GM21737 (cell line): ENCODE data around the gene FJX1.
"Not testable (repeated sequence)": the region's sequence is repeated elsewhere in the genome, so short reads cannot be mapped to it uniquely, and the experiment has no call there.

Experiments used
- ATAC-seq: cut with Tn5 transposase; IDR thresholded peaks from one replicate; pipeline ENCODE4 v1.9.1; 2021; ENCODE audit warnings: mild to moderate bottlenecking, moderate library complexity; ENCODE audit not compliant: unreplicated experiment

Gene FJX1

DNA sequence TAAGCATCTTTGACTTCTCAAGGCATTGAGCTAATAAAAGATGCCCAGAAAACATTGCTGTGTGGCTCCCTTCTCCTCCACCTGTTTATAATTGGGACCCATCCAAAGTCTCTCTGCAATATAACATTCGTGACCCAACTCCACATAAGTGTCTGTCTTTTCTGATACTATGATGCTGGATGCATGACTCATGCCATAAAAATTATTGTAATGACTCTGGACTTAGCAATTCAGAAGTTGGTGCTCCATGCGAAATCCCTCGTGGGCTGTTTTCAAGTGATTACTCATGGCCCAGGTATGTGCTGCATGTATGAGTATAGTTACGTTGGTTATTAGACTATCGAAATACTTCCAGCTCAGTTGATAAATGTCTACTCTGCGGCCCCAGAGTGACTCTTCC lies 11.7 kb downstream of the FJX1 start:
- no peak for ATAC-seq

DNA sequence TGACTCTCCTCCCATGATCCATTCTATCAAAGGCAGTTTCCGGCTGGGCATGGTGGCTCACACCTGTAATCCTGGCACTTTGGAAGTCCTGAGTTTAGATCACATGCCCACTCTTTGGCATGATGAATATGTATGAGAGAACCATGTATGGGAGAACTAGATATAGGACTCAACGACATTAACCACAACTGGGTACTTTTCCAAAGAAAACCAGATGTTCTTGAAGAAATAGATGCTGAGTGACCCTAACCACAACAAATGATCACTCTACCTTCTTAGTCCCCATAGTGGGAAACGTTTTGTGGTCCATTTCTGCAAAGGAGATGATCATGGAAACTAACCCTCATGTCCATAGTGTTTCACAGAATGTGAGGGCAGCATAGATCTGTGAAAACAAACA lies 13.6 kb downstream of the FJX1 start:
- ATAC-seq, result no peak

DNA sequence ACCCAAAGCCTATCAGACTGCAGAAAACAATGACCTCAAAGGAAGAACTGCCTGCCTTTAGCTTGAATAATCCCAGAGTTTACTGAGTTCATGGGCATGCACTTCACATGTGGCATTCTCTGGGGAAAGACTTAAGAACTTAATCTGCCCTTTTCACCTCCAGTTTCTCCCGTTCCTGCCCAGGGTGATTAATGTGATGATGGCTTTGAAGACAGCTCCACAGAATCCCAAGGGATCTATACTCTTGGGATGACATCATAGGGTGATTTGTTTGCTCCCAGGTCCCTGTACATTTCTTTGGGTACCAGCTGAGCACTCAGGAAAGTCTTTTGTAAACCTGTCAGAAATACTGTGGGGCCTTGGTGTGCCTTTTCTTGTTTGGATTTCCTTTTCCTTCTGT lies 14.0 kb downstream of the FJX1 start:
- ATAC-seq, result no peak

DNA sequence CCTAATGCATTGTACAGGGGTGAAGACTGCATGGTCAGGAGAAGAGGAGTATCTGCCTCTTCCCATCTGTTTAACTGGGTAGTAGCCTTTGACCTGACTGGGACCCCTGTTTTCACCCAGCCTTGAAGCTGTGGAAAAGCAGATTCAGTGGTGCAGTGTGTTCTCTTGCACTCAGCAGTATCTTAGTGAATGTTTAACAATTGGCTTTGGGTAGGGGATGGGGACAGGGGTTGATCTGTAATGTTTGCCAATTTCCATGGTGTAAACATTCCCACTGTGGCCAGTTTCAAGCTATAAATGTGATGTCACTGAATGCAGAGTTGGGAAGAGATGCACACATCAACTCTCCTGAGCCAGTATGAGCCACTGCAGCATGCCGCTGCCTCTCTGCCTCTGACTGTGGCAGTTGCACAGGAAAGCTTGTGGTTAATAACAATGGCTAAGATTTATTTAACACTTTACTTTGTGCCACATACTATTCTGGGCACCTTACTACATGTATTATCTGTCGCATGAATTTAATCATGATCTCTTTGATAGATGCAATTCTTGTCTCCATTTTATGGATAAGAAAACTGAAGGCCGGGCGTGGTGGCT lies 15.7 kb downstream of the FJX1 start:
- no peak for ATAC-seq

DNA sequence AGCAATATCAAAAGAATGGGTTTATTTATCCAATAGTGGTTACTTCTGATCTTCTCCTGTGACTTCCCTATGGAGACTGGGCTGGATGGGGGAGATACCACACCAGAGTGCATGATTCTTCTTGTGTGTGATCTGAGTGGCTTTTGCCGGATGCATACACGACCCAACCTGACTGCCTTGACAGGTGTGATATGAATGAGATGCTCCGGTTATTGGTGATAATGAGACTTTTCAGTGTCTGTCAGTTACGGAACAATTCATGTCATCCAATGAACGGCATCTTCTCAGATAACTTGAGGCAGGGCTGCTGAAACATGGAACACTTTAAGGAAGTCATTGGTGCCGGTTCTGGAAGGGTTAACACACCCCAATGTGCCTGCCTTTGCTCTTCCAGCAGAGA lies 17.7 kb downstream of the FJX1 start:
- ATAC-seq, result no peak

DNA sequence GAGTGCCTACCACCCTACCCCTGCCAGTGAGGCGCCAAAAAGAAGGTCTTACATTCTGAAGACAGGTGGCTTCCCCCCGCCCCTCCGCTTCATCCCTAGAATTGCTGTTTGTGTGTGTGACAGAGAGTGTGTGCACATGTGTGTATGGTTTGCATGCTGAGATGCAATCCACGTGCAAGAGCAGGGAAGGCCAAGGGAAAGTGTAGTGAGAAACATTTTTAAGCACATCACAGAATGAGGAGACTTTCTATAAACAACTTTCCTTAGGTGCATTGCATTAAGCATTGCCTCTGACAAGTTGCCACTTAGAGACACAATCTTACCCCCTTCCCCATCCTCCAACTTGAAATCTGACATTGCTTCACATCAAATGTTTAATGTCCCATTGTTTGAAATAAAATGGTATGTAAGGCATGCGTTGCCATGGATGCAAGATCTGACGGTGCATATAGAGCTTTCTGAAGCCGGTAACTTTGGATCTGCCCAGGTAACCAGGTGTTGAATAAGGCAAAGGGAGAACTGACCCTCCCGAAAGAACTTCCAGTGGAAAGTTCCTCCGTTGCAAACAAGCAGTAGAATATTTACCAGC lies 21.4 kb downstream of the FJX1 start:
- ATAC-seq, result no peak

DNA sequence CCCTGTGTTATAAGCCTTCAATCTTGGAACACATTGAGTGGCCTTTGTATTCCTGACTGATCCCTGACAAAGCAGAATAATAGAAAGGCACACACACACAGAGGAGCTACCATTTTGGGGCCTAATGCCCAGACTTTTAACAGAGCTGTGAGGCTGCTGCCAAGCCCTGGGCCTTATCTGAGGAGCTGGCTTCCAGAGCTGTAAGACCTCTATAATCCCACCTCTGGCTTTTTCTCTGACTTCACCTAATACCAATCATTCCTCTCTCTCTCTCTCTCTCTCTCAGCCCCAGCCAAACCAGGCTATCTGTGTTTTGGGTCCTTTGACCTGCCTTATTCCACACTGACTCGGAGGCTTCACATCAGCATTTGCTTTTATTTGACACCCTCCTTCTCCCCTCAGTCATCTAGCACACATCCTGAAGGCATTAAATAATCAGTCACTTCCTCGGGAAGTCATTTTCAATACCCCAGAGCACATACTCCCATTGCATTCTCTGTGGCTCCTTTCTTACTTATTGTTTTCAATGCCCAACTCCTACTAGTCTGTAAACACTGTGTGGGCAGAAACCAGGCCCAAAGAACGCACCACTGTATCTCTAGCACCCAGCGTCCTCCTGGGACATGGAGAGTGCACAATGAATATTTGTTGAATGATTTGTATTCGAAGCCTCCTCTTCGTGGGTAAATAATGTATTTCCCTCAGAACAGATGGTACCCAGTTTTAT lies 23.1 kb downstream of the FJX1 start:
- ATAC-seq, result no peak

DNA sequence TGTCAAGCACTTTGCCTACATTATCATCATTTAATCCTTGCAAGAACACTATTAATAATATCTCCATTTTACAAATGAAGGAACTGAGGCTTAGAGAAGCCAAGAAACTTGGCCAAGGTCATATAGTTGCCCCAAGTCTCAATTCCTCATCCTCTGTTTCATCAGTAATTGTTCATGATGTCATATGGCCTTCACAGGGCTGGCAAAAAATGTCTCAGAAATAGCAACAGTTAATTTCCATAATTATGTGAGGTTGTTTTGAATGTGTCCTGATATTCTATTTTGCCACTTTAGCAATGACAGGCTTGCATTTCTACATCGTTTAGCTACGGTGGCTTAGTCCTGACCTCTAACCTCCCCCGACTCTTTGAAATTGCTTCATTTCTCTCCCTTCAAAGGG lies 23.7 kb downstream of the FJX1 start:
- no peak for ATAC-seq

DNA sequence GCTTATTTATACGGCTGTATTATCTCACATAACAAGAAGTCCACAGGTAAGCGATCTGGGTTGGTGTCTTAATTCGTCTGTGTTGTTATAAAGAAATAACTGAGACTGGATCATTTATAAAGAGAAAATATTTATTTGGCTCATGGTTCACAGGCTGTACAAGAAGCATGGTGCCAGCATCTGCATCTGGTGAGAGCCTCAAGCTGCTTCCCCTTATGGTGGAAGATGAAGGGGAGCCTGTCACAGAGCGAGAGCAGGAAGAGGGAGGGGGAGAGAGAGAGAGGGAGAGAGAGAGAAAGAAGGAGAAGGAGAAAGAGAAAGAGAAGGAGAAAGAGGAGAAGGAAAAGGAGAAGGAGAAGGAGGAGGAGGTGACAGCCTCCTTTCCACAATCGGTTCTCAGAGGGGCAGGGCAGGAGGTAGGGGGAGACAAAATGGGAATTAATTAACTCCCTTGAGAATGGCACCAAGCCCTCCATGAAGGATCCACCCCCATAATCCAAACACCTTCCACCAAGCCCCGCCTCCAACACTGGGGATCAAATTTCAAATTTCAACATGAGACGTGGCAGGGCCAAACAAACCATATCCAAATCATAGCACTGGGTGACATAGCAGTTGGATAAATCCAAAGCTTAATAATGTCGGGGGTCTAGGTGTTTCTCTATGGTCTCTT lies 29.3 kb downstream of the FJX1 start:
- no peak for ATAC-seq

DNA sequence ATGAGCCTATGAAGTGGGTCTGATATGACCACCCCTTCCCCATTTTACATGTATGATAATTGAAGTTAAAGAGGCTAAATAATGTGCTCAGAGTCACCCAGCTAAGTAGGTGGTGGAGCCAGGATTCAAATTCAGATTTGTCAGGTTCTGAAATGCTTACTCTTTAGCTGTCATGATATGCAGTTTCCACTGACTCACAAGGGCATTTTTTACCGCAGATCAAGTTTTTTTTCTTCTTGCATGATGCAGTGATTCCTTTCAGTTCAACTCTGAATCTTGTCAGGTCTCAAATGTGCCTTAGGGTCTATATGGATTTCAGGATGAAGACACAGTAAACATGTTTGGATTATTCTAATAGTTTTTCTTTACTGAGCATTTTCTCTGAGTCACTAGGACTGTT lies 31.7 kb downstream of the FJX1 start:
- ATAC-seq, result no peak

DNA sequence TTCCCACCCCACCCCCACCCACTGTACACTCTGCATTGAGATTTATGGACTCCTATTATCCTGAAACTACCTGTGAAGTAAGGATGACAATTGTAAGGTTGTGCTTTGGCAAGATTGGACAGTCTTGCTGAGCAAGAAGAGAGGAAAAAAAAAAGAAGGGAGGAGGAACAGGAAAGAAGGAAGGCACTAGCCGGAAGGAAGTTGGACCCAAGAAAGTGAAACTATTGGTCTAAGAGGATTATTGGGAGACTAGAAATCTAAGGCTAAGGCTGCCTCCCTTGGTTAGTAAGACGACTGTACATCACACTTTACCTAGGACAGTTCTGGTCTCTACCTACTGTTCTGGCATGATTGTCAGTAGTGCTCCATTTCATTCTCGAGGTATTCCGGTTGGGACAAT lies 32.2 kb downstream of the FJX1 start:
- ATAC-seq, result no peak

DNA sequence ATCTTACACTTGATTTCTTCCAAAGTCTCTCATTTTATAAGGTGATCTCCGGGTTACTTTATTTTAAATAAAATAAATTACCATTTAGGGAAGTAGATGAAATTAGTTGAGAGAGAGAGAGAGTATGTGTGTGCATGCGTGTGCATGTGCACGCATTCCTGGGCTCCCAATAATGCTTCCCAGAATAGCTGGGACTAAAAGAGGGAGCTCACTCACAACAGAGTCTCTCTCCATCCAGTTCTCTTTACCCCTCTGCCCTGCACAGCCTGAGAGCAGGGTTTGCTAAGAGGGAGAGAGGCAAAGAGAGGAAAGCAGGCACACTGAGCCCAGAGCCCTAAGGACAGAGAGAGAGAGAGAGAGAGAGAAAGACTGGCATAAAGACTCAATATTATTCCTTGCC lies 33.0 kb downstream of the FJX1 start:
- ATAC-seq, result no peak

DNA sequence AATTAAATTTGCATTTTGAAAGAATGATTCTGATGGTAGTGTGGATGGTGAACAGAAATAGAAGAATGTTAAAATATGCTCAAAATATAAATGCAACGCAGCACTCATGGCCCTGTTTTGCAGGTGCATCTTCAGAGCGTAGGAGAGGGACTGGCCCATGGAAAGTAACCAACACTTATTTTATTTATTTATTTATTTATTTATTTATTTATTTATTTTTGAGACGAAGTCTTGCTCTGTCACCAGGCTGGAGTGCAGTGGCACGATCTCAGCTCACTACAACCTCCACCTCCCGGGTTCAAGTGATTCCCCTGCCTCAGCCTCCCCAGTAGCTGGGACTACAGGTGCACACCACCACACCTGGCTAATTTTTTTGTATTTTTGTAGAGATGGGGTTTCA lies 34.5 kb downstream of the FJX1 start:
- ATAC-seq, result not testable (repeated sequence)

DNA sequence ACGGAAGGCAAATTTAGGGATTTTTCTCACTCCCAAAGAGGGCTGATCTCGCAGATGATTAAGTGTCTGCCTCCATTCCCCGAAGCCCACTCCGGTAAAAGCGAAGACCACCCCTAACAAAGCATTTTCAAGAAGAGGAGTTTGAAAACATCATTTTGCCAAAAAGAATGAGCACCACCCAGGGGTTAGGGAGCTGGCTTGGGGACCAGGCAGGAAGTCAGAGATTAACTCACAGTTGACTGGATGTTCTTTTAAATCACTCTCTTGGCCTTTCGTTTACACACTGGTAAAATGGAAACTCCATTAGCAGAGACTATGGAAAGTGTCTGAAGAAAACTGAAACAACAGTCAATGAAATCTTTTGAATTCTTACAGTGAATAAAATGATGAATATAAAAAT lies 36.5 kb downstream of the FJX1 start:
- ATAC-seq, result no peak

DNA sequence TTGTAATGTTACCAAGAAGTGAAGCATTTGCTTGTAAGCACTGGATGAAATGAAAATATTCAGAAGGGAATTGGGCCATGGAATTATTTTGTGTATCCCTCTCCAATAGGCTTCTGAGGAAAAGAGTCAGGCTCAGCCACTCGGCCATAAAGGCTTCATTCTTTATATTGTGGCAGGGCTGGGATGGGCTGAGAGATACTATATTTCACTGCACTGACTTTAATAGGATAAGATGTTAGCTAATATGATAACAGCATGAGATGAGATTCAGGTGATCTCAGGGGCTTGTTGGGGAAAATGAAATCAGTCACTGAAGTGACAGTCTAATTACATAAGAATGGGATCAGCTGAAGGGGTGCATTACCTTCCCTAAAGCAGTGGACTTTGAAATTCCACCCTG lies 37.0 kb downstream of the FJX1 start:
- no peak for ATAC-seq

DNA sequence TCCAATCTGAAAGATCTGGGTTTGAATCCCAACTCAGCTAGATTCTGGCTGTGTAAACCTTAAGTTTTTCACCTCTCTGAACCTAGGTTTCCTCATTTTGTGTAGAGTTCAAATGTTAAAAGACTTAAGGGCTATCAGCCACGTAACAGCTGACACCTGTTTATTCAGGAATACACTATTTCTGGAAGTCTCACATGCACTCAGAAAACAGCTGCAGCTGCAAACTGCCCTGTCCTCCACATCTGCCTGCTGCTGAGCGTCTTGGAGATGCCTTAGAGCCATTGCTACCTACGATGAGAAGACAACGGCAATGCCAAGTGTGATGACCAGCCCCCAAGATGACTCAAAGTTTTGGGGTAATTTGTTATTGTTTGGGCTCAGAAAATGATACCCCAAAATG lies 37.6 kb downstream of the FJX1 start:
- ATAC-seq, result no peak

DNA sequence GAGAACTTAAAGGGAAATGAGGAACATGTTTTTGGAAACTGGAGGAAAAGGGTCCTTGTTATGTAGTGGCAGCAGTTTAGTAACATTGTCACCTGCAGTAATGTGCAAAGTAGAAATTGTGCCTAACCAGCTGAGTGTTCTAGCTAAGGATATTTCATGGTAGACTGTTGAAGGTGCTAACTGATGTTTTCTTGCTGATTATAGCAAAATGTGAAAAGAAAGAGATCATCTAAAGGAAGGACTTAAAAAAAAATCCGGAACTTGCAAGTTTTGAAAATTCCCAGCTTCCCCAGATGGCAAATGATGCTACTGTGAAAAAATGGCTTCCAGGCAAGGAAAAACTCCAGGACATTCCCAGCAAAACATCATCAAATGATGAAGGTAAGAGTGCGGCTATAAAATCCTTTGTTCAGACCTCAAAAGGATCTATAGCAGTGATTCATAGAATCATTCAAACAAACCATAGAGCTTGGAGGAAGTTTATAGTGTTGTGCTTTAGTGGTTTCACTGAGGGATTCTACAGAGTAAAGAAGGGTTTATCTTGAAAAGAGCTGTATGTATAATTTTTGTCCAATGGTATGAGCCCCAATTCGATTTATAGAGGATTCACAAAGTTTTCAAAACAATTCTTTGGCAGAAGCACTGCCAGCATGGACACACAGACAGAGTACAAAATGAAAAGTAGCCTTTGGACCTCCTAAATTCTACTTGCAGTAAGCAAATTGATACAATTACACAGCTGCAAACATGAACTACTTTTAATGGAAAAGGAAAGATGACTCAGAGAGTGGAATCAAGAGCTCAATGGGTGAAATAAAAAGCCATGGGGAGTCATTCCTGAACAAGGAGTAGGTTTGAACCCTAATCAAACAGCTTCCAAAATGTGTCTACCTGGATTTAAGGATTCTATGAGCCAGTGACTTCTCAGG lies 40.0 kb downstream of the FJX1 start:
- ATAC-seq, result no peak

DNA sequence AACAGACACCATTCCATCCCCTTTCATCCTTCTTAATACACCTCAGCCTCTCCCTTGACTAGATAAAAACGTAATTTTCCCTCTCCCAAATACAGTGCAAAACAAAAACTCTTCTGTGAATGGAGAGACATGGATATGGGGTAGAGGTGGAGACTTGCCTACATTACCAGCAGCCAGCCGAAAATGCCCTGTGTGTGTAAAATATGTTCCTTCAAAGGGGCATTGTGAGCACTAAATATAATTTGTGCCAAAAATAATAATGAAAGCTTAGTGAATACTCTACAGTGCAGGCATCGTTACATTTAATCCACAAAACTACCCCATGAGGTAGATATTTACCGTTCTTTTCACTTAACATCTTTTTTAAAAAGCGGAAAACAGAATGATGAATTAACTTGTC lies 43.3 kb downstream of the FJX1 start:
- no peak for ATAC-seq

DNA sequence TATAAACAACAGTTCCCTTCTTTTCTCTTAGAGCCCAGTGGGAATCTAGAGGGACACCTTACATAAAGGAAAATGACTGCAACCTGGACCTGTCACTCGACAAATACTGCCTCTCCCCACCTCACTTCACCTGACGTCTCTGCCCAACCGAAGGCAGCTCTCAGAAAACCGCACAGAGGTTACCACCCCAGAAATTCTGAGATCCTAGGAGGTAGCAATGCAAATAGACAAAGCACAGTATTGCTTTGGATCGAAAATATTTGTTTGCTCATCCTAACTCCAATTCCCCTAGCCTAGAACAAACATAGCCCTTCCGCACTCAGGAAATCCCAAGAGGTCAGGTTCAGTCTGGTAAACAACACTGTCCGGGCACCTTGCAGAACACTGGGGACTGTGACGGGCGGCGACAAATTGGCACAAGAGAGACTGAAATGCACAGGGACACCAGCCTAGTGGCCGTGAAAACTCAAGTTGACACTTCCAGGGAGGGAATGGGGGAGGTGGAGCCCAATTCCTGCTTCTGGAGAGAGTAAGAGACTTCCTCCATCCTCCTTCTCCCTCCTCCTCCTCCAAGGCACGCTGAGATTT lies 43.9 kb downstream of the FJX1 start:
- ATAC-seq, result peak; percentile 38

DNA sequence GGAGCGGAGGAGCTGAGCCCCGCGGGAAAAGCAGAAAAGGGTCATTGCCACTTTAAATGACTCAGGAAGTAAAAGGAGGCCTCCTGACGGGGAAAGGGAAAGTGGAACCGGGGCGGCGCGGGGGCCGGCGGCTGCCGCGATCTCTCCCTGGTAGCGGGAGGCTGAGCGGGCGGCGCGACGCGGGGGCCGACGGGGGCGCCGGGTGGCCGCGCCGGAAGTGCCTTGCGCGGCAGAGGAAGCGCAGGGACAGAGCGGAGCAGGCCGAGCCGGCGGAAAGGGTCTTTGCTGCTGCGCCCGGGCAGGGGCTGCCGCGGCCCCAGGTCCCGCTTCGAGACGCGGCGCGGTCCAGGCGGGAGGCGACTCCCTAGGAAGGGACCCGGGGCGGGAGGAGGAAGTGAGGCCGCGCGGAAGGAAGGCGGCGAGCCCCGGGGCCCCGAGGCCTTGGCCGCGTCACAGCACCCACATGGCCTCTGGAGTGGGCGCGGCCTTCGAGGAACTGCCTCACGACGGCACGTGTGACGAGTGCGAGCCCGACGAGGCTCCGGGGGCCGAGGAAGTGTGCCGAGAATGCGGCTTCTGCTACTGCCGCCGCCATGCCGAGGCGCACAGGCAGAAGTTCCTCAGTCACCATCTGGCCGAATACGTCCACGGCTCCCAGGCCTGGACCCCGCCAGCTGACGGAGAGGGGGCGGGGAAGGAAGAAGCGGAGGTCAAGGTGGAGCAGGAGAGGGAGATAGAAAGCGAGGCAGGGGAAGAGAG lies 44.6 kb downstream of the FJX1 start, which contains the start of gene TRIM44:
TRIM44 (plus strand) TSS at position 127 of the 759 bp plus-strand sequence; CDS start at position 464, 337 bp downstream.
- peak; percentile 92 for ATAC-seq
